ENCODE measurements around the gene GDF9. TPM values are rescaled to one million over a fixed set of nuclear protein-coding genes. Genes with fewer than 3 reads are reported as not detected.

GDF9 gene
- total and polyA plus RNA-seq, 3 experiments from 2014 or later = 0.29 to 0.68 TPM; not detected in 1

DNA sequence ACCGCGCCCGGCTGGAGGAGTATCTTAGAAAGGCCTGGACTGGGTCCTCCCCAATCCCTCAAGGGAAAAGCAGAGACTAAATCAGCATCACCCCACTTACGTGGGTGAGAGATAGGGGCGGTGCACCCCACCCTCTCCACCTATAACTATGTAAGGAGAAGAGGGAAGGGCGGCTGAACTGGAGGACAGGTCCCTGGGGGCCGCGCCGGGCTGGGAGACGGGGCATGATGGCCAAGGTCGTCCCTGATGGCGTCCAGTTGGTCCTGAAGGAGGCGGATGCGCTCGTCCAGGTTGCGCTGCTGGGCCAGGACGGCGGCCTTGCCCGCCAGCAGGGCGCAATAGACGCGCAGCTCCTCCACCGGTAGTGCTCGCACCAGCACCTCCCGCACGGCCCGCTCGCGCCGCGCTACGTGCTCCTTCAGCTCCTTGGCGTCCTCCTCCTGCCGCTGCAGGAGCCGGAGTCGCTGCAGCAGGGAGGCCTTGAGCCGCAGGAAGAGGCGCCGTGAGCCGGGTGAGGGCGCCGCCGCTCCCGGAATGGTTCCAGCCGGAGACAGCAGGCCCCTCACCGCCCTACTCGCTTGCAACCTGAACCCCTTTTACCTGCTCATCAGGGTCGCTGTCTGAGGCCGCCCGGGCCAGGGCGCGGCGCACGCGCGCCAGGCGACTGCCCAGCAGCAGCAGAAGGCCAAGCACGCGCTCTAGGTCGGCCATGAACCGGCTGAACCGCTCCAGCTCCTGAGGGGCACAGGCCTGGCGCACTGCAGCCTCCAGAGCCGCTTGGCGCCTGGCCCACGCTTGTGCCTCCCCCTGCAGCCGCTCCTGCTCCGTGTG lies 43.4 kb downstream of the GDF9 start:
- no peaks in the 10 kb centered on the region for H3K36me3 ChIP-seq (ENCODE audit: insufficient read depth, low read length)
- ChIA-PET CTCF (interaction anchor here (0.8 to 1.4 kb wide), 2 partner anchors 10 to 41 kb away, joined by 3 to 4 read pairs; partner anchors contain the start of gene SOWAHA), POLR2A (no interaction called here)
- Mint-ChIP-seq H3K4me3 (no peak overlapping the region), H3K27ac (no peak overlapping the region), H3K9me3 (no peaks in the 10 kb centered on the region), H3K36me3 (no peaks in the 10 kb centered on the region), H3K4me1 (peaks cover 0 to 13% (median 6%) of the 10 kb centered on the region in 3 donors), H3K27me3 (peaks cover 42 to 53% of the 10 kb centered on the region in 2 donors)
- no peaks in the 10 kb centered on the region for H3K9me3 ChIP-seq (ENCODE audit: low read length)
- no peak for DNase-seq
- peaks cover 28% of the 10 kb centered on the region for H3K27me3 ChIP-seq (ENCODE audit: insufficient read depth, low read length, poor library complexity, severe bottlenecking)
- no peak overlapping the region for H3K4me3 ChIP-seq (ENCODE audit: low read length)
- peaks cover 11% of the 10 kb centered on the region for H3K4me1 ChIP-seq (ENCODE audit: insufficient read depth, low read length)
- no peak overlapping the region for H3K27ac ChIP-seq (ENCODE audit: low read depth, low read length)

DNA sequence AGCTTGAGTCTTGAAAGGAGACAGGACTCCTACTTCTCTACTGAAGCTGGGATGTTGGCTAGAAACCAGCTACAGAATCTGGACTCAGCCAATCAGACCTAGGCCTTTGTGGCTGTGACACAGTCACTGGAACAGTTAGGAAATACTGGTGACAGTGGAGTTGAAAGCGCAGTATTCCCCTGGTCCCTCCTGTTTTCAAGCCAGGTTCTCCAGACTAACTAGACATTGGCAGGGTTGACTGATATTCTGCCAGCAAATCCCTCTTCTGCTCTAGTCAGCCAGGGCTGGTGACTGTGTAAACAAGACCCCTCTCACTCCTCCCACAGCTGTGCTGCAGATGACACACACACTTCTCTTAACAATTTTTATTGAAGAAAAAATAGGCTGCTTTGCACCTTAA lies 44.5 kb downstream of the GDF9 start:
- H3K27me3 Mint-ChIP-seq = peaks cover 32 to 43% of the 10 kb centered on the region in 2 donors
- H3K4me3 Mint-ChIP-seq = peak overlapping the region in 1 of 7 donors; percentile 45
- H3K27me3 ChIP-seq (ENCODE audit: insufficient read depth, low read length, poor library complexity, severe bottlenecking) = peaks cover 27% of the 10 kb centered on the region
- no peaks in the 10 kb centered on the region for H3K9me3 ChIP-seq (ENCODE audit: low read length)
- no peaks in the 10 kb centered on the region for H3K36me3 ChIP-seq (ENCODE audit: insufficient read depth, low read length)
- peaks cover 0 to 13% (median 6%) of the 10 kb centered on the region in 3 donors for H3K4me1 Mint-ChIP-seq
- no peaks in the 10 kb centered on the region for H3K9me3 Mint-ChIP-seq
- ChIA-PET CTCF (interaction anchor here (0.9 to 2.8 kb wide), 3 partner anchors 8 to 68 kb away, joined by 3 to 13 read pairs (median 3); partner anchors contain the start of genes GDF9, SHROOM1 and UQCRQ), POLR2A (no interaction called here)
- H3K27ac Mint-ChIP-seq = no peak overlapping the region
- peaks cover 11% of the 10 kb centered on the region for H3K4me1 ChIP-seq (ENCODE audit: insufficient read depth, low read length)
- no peaks in the 10 kb centered on the region for H3K36me3 Mint-ChIP-seq
- H3K27ac ChIP-seq (ENCODE audit: low read depth, low read length) = no peak overlapping the region
- DNase-seq = no peak
- H3K4me3 ChIP-seq (ENCODE audit: low read length) = no peak overlapping the region

DNA sequence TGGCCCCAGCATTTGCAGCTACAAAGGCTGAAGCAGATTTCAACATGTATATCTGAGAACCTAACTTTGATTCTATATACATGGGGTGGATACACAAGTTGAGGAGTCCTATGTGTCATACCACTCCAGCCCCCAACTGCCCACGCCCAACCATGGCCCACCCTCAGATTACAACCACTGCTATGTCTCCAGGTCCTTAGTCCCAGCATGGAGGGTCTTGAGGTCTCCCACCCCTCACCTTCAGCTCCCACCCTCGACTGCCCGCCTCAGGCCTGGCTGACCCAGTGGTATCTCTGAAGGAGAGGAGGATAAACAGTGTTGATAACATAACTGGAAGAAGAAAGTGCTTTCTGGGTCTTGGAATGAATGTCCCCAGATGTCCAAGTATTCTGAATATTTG lies 44.9 kb downstream of the GDF9 start:
- Mint-ChIP-seq H3K27ac (no peak overlapping the region), H3K27me3 (peaks cover 28 to 39% of the 10 kb centered on the region in 2 donors), H3K4me1 (peaks cover 0 to 12% (median 6%) of the 10 kb centered on the region in 3 donors), H3K4me3 (no peak overlapping the region), H3K9me3 (no peaks in the 10 kb centered on the region), H3K36me3 (no peaks in the 10 kb centered on the region)
- H3K36me3 ChIP-seq (ENCODE audit: insufficient read depth, low read length) = no peaks in the 10 kb centered on the region
- no peak overlapping the region for H3K27ac ChIP-seq (ENCODE audit: low read depth, low read length)
- H3K4me1 ChIP-seq (ENCODE audit: insufficient read depth, low read length) = peaks cover 11% of the 10 kb centered on the region
- no peaks in the 10 kb centered on the region for H3K9me3 ChIP-seq (ENCODE audit: low read length)
- no peak overlapping the region for H3K4me3 ChIP-seq (ENCODE audit: low read length)
- ChIA-PET POLR2A (no interaction called here), CTCF (interaction anchor here (0.9 to 4.5 kb wide), 9 partner anchors 9 to 416 kb away, joined by 3 to 29 read pairs (median 5); partner anchors contain the start of genes CCNI2, GDF9, SHROOM1 and UQCRQ)
- no peak for DNase-seq
- H3K27me3 ChIP-seq (ENCODE audit: insufficient read depth, low read length, poor library complexity, severe bottlenecking) = peaks cover 22% of the 10 kb centered on the region

DNA sequence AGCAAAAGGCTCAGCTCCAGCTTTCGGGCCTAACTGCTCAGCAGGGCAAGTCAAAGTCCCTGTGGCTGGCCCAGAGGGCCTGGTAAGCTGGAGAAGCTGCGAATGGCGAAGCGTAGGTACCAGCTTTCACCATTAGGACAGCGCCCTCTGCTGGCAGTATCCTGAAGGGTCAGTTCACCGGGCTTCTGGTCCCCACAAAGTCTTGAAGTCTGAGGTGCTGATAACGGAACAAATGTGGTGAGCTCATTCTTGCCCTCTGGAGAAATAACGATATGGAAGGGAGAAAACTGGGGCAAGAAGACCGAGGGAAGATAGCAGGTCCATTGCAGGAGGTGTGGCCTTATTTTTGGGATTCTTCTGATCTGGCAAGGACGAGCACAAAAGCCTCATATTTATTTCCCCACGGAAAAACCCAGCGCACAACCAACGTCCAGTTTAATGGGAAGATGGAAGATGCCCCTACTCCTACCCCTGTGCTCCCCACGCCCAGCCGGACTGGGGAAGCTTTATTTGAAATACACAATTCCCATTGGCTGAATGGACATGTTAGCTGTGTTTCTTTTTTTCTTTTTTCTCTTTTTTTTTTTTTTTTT lies 46.0 kb downstream of the GDF9 start:
- Mint-ChIP-seq H3K27ac (peak overlapping the region in 3 of 8 donors; percentile 1 to 72 (median 48)), H3K36me3 (no peaks in the 10 kb centered on the region)

DNA sequence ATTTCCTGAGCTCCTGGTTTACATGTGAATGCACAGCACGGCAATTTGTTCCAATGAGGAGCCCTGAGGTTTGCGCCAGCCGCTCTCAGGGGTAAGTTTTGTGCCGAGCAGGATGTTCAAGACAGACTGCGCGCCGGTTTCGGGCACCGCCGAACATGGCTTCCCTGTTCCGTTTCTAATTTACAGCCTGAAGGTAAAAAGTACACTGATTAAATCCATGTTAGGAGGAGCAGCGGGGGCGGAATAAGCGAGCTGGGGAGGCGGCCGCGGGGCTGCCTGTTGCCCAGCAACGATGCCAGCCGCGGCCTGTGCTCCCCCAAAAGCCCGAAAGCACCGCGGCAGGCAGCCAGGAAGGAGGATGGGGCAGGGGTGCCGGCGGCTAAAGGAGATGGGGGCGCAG lies 46.8 kb downstream of the GDF9 start:
- Mint-ChIP-seq H3K36me3 (no peaks in the 10 kb centered on the region), H3K4me1 (peaks cover 0 to 8% (median 6%) of the 10 kb centered on the region in 3 donors), H3K9me3 (no peaks in the 10 kb centered on the region), H3K27ac (no peak overlapping the region), H3K27me3 (peaks cover 20 to 28% of the 10 kb centered on the region in 2 donors), H3K4me3 (peak overlapping the region in 3 of 7 donors; percentile 43 to 59 (median 49))
- Histone ChIP-seq H3K27me3 (ENCODE audit: insufficient read depth, low read length, poor library complexity, severe bottlenecking) (peaks cover 8% of the 10 kb centered on the region), H3K36me3 (ENCODE audit: insufficient read depth, low read length) (no peaks in the 10 kb centered on the region), H3K27ac (ENCODE audit: low read depth, low read length) (no peak overlapping the region), H3K4me3 (ENCODE audit: low read length) (no peak overlapping the region), H3K4me1 (ENCODE audit: insufficient read depth, low read length) (peaks cover 6% of the 10 kb centered on the region), H3K9me3 (ENCODE audit: low read length) (no peaks in the 10 kb centered on the region)
- ChIA-PET CTCF (interaction anchor here (0.7 to 4.5 kb wide), 34 partner anchors 9 to 629 kb away, joined by 3 to 47 read pairs (median 4); partner anchors contain the start of genes CCNI2, IL13, KIF3A and SEPTIN8), POLR2A (interaction anchor here (1.0 to 1.1 kb wide), 2 partner anchors 9 to 72 kb away, joined by 3 read pairs; partner anchors contain the start of gene CCNI2)
- peak in 1 of 5 donors; percentile 19 for DNase-seq

More for the DNA sequence above, 46.0 kb downstream of the GDF9 start:
- no peaks in the 10 kb centered on the region for H3K36me3 ChIP-seq (ENCODE audit: insufficient read depth, low read length)
- H3K4me1 ChIP-seq (ENCODE audit: insufficient read depth, low read length) = peaks cover 6% of the 10 kb centered on the region
- H3K4me3 ChIP-seq (ENCODE audit: low read length) = no peak overlapping the region
- H3K9me3 ChIP-seq (ENCODE audit: low read length) = no peaks in the 10 kb centered on the region
- ChIA-PET POLR2A (interaction anchor here (1.0 to 1.1 kb wide), 2 partner anchors 8 to 73 kb away, joined by 3 read pairs; partner anchors contain the start of gene CCNI2), CTCF (interaction anchor here (0.6 to 4.5 kb wide), 45 partner anchors 9 to 1853 kb away, joined by 3 to 47 read pairs (median 4); partner anchors contain the start of genes CCNI2, IL13, KIF3A and SEPTIN8)
- H3K27me3 Mint-ChIP-seq = peaks cover 24 to 34% of the 10 kb centered on the region in 2 donors
- H3K27me3 ChIP-seq (ENCODE audit: insufficient read depth, low read length, poor library complexity, severe bottlenecking) = peaks cover 15% of the 10 kb centered on the region
- DNase-seq = peak; percentile 73 to 90 (median 80)
- no peak overlapping the region for H3K27ac ChIP-seq (ENCODE audit: low read depth, low read length)
- peak overlapping the region in 1 of 7 donors; percentile 69 for H3K4me3 Mint-ChIP-seq
- peaks cover 0 to 6% (median 6%) of the 10 kb centered on the region in 3 donors for H3K4me1 Mint-ChIP-seq
- no peaks in the 10 kb centered on the region for H3K9me3 Mint-ChIP-seq

DNA sequence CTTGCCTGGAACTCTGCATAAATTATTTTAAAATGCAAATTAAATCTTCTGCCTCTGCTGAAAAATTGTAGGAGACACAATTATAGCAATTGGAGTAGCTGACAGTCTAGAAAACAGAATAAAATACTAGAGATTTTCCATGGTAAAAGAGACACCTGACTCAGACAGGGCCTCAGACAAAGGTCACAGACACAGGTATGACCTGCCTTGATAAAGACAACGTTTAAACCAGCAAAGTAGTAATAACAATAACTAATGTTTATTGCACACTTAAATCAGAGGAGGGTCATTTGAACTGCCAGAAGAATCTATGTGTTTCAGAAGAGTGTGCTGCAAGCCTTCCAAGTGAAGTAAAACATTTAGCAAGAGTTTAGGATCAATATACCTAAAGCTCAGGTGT lies 49.3 kb downstream of the GDF9 start:
- Mint-ChIP-seq H3K27me3 (peaks cover 21 to 29% of the 10 kb centered on the region in 2 donors), H3K9me3 (no peaks in the 10 kb centered on the region), H3K27ac (no peak overlapping the region), H3K4me1 (peaks cover 7 to 19% (median 17%) of the 10 kb centered on the region in 3 donors), H3K36me3 (no peaks in the 10 kb centered on the region), H3K4me3 (peak overlapping the region in 1 of 7 donors; percentile 24)
- no peak for DNase-seq
- Histone ChIP-seq H3K9me3 (ENCODE audit: low read length) (no peaks in the 10 kb centered on the region), H3K4me3 (ENCODE audit: low read length) (no peak overlapping the region), H3K4me1 (ENCODE audit: insufficient read depth, low read length) (peaks cover 13% of the 10 kb centered on the region), H3K27ac (ENCODE audit: low read depth, low read length) (no peak overlapping the region), H3K27me3 (ENCODE audit: insufficient read depth, low read length, poor library complexity, severe bottlenecking) (peaks cover 11% of the 10 kb centered on the region), H3K36me3 (ENCODE audit: insufficient read depth, low read length) (no peaks in the 10 kb centered on the region)
- POLR2A ChIA-PET = no interaction called here
- CTCF ChIA-PET = interaction anchor here (1.0 to 4.5 kb wide), 4 partner anchors 12 to 430 kb away, joined by 3 to 47 read pairs (median 16); partner anchors contain the start of genes CCNI2 and SHROOM1

DNA sequence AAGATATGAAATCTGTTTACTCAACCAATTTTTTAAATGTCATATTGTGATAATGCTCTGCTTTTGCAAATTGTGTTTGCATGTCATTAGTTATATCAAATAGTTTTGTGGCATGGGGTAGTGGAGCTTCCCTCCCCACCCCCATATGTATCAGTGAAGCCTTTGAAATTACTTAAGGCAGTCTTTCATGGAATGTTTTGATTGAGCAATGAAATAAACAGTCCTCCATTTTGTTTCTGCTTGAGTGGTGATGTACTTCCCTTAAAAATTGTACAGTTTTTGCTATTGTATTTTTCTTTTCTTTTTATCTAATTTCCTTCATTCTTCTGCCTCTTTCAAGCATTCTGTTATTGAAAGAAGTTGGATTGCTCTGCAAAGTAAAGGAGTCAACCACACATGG lies 49.7 kb downstream of the GDF9 start:
- no peaks in the 10 kb centered on the region for H3K36me3 ChIP-seq (ENCODE audit: insufficient read depth, low read length)
- H3K27ac ChIP-seq (ENCODE audit: low read depth, low read length) = no peak overlapping the region
- no peaks in the 10 kb centered on the region for H3K9me3 ChIP-seq (ENCODE audit: low read length)
- peaks cover 15% of the 10 kb centered on the region for H3K27me3 ChIP-seq (ENCODE audit: insufficient read depth, low read length, poor library complexity, severe bottlenecking)
- H3K27ac Mint-ChIP-seq = no peak overlapping the region
- H3K4me3 Mint-ChIP-seq = peak overlapping the region in 1 of 7 donors; percentile 24
- H3K27me3 Mint-ChIP-seq = peaks cover 25 to 32% of the 10 kb centered on the region in 2 donors
- CTCF ChIA-PET = interaction anchor here (1.5 to 4.4 kb wide), 2 partner anchors 13 to 69 kb away, joined by 4 to 47 read pairs; partner anchors contain the start of genes CCNI2 and SHROOM1
- H3K9me3 Mint-ChIP-seq = no peaks in the 10 kb centered on the region
- no peak overlapping the region for H3K4me3 ChIP-seq (ENCODE audit: low read length)
- H3K36me3 Mint-ChIP-seq = no peaks in the 10 kb centered on the region
- peaks cover 13% of the 10 kb centered on the region for H3K4me1 ChIP-seq (ENCODE audit: insufficient read depth, low read length)
- H3K4me1 Mint-ChIP-seq = peaks cover 7 to 19% (median 17%) of the 10 kb centered on the region in 3 donors
- POLR2A ChIA-PET = no interaction called here
- no peak for DNase-seq
